Esophagus muscularis mucosa (tissue), 4 donors: ENCODE results near the gene PRODH2. TPM values are rescaled to one million over a fixed set of nuclear protein-coding genes. Genes with fewer than 3 reads are reported as not detected.
"Not testable (repeated sequence)": the region's sequence is repeated elsewhere in the genome, so short reads cannot be mapped to it uniquely, and the experiment has no call there.

ENCODE experiments used
- DNase-seq: peaks from one replicate; pipeline ENCODE4 v3.0.0-alpha.2; 2017; ENCODE audit errors: extremely low spot score
- H3K27ac ChIP-seq, 4 donors: fragments of 200-600 bp; sonication (generic); replicated peaks in 1 of 4; 1 replicate in 3 of 4; 2 replicates in 1 of 4; pipeline ENCODE4 v1.5.1; 2016 to 2019; ENCODE audit warnings: mild to moderate bottlenecking in 1 of 4
- H3K27me3 ChIP-seq, 4 donors: fragments of 200-600 bp; sonication (generic); one replicate each; pipeline versions ENCODE4 v1.5.1 to v1.6.0; 2016 to 2019
- H3K36me3 ChIP-seq, 4 donors: fragments of 200-600 bp; sonication (generic); one replicate each; pipeline ENCODE4 v1.5.1; 2016 to 2019
- H3K4me1 ChIP-seq, 4 donors: fragments of 200-600 bp; sonication (generic); one replicate each; pipeline ENCODE4 v1.5.1; 2016 to 2019
- H3K4me3 ChIP-seq, 4 donors: fragments of 200-600 bp; sonication (generic); 1 replicate in 2 of 4; 2 replicates in 2 of 4; pipeline ENCODE4 v1.5.1; 2016 to 2019; ENCODE audit warnings: mild to moderate bottlenecking in 4 of 4, moderate library complexity in 1 of 4
- H3K9me3 ChIP-seq, 4 donors: fragments of 200-600 bp; sonication (generic); 1 replicate in 3 of 4; 2 replicates in 1 of 4; pipeline ENCODE4 v1.5.1; 2016 to 2019
- CTCF ChIP-seq, 3 experiments: fragments of 200-600 bp in 2 of 3; fragments of 450-650 bp in 1 of 3; sonication (generic) in 2 of 3; IDR thresholded peaks; one replicate each; pipeline ENCODE4 v1.5.1; 2017 to 2019; ENCODE audit warnings: antibody characterized with exemption in 3 of 3, mild to moderate bottlenecking in 2 of 3, moderate library complexity in 1 of 3
- EP300 ChIP-seq: sonication (generic); formaldehyde crosslinking; IDR thresholded peaks from one replicate; pipeline ENCODE4 v1.6.1; 2017; ENCODE audit warnings: antibody characterized with exemption
- POLR2A ChIP-seq: fragments of 450-650 bp; IDR thresholded peaks from one replicate; pipeline ENCODE4 v1.6.1; 2017; ENCODE audit warnings: antibody characterized with exemption, moderate library complexity, mild to moderate bottlenecking, low read depth
- POLR2AphosphoS5 ChIP-seq, 2 donors: sonication (generic); formaldehyde crosslinking; IDR thresholded peaks; one replicate each; pipeline ENCODE4 v1.6.1; 2017; ENCODE audit warnings: antibody characterized with exemption in 2 of 2
- WGBS: methylation state at CpG from one replicate; pipeline ENCODE4 v1.1.5; 2018; 5-methylcytosine and 5-hydroxymethylcytosine counted together
- intact Hi-C: fragments of 100-400 bp; cut with DNase I; formaldehyde crosslinking; loops from one replicate; pipeline ENCODE4 v1.15.1; 2023
- total RNA-seq, 4 donors: library from RNA; depleted of rRNA; stranded (reverse); fragments of >200 nt; gene quantifications; one replicate each; pipeline versions ENCODE4 v1.1.0 to v1.2.1, GENCODE V29; 2016

The PRODH2 gene
- total RNA-seq, 4 donors from 2014 or later = not detected

- Histone ChIP-seq H3K27me3 (no peaks in the 10 kb centered on the region), H3K4me3 (peak overlapping the region; percentile 81 to 96 (median 90)), H3K36me3 (peaks cover 0 to 19% (median 13%) of the 10 kb centered on the region in 4 donors), H3K4me1 (peaks cover 14 to 28% (median 20%) of the 10 kb centered on the region in 4 donors), H3K27ac (no peak overlapping the region), H3K9me3 (no peaks in the 10 kb centered on the region)
- 39% methylated on average over 16 of the region's 16 CpGs for WGBS
- no peak for DNase-seq
- TF ChIP-seq CTCF (IDR thresholded peaks at IDR 0.05) = no peak
- no peak for TF ChIP-seq EP300
- TF ChIP-seq POLR2A = no peak
- no peak for TF ChIP-seq POLR2AphosphoS5 (IDR thresholded peaks at IDR 0.05)
- intact Hi-C loops = loop anchor here (10.0 kb wide), 1 partner anchor 110 kb away; no protein-coding TSS in a partner anchor
Measured at GRCh38 chr19:35774274-35775045, 38.2 kb downstream of the PRODH2 start.

DNA sequence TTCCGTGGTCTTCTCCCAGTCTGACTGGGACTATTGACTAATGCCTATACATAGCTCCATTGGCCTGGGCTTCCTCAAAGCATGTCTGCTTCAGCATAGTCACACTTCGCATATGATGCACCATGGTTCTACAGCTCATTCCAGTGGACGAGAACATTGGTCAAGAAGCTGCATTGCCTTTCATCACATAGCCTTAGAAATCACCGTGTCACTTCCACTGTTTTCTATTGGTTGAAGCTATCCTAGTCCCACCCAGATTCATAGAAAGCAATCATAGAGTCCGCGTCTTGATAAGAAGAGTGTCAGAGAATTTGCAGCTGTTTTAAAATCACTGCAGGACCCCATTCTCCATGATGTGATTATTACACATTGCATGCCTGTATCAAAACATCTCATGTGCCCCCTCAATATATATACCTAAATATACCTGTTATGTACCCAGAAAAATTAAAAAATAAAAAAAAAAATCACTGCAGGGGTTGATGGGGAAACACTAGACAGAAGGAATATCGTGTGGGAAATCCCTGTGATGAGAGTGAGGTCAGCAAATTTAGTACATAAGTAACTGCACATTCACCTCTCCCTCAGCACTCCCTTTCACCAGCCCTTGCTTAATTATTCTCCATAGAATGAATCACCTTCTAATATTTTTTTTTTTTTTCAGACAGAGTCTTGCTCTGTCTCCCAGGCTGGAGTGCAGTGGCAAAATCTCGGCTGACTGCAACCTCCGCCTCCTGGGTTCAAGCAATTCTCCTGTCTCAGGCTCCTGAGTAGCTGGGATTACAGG, 39.4 kb downstream of the PRODH2 start:
- intact Hi-C loops = loop anchor here (10.0 kb wide), 1 partner anchor 112 kb away; no protein-coding TSS in a partner anchor
- no peak for DNase-seq
- 60% methylated on average over 9 of the region's 9 CpGs for WGBS
- Histone ChIP-seq H3K9me3 (no peaks in the 10 kb centered on the region), H3K4me3 (no peak overlapping the region), H3K4me1 (peaks cover 14 to 28% (median 22%) of the 10 kb centered on the region in 4 donors), H3K27me3 (no peaks in the 10 kb centered on the region), H3K27ac (no peak overlapping the region), H3K36me3 (peaks cover 0 to 14% (median 6%) of the 10 kb centered on the region in 4 donors)
- TF ChIP-seq EP300 = no peak
- no peak for TF ChIP-seq POLR2AphosphoS5 (IDR thresholded peaks at IDR 0.05)
- no peak for TF ChIP-seq POLR2A
- TF ChIP-seq CTCF (IDR thresholded peaks at IDR 0.05) = no peak

- H3K9me3 ChIP-seq, DNase-seq, H3K27ac ChIP-seq, H3K27me3 ChIP-seq, H3K4me3 ChIP-seq: not testable (repeated sequence)
- Histone ChIP-seq H3K36me3 (peaks cover 0 to 13% (median 4%) of the 10 kb centered on the region in 4 donors), H3K4me1 (peaks cover 14 to 30% (median 26%) of the 10 kb centered on the region in 4 donors)
- 94% methylated on average over 5 of the region's 5 CpGs for WGBS
- intact Hi-C loops = loop anchor here (10.0 kb wide), 1 partner anchor 112 kb away; no protein-coding TSS in a partner anchor
Measured at GRCh38 chr19:35772362-35772761, 40.3 kb downstream of the PRODH2 start.

- intact Hi-C loops = no loop called here
- no peak for DNase-seq
- H3K27me3 ChIP-seq = no peaks in the 10 kb centered on the region
- no peak overlapping the region for H3K27ac ChIP-seq
- no peak for TF ChIP-seq EP300
- peaks cover 16 to 55% (median 31%) of the 10 kb centered on the region in 4 donors for H3K36me3 ChIP-seq
- peaks cover 0 to 10% (median 3%) of the 10 kb centered on the region in 4 donors for H3K4me1 ChIP-seq
- H3K9me3 ChIP-seq = no peaks in the 10 kb centered on the region
- H3K4me3 ChIP-seq = no peak overlapping the region
- WGBS = 76% methylated on average over 6 of the region's 15 CpGs
Measured at GRCh38 chr19:35768082-35768421, 44.6 kb downstream of the PRODH2 start.

DNA sequence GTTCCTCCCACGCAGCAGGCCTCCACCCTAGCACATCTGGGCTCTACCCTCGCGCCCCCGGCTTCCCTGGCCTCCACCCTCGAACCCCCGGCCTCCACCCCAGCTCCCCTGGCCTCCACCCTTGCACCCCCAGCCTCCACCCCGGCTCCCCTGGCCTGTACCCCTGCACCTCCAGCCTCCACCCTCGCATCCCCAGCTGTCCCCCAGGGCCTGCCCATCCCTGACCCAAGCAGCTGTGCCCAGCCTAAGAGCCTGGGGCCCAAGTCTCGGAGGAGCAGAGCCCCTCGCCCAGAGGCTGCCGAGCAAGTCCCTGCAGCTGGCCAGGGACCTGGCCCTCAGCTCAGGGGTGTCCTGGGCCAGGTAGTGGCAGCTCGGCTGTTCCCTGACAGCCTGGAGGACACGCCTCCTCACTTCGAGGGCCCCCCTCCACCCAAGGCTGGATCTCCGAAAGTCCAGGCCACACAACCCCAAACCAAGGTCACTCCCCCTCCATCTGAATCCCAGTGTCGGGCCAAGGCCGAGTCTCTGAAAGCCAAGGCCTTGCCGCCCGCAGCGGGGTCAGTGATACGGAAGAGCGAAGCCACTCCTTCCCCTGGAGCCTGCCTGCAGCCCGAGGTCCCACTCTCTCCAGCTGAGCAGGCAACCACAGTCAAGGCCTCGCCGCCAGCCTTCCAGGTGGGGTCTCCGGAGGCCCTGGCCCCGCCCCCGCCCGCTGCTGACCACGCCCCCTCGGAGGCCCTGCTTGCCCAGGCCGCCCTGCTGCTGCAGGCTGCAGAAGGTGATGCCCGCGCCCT, 45.2 kb downstream of the PRODH2 start:
- no peaks in the 10 kb centered on the region for H3K9me3 ChIP-seq
- peaks cover 0 to 10% (median 3%) of the 10 kb centered on the region in 4 donors for H3K4me1 ChIP-seq
- TF ChIP-seq CTCF (IDR thresholded peaks at IDR 0.05) = no peak
- no peak for TF ChIP-seq EP300
- TF ChIP-seq POLR2A = no peak
- no peak for TF ChIP-seq POLR2AphosphoS5 (IDR thresholded peaks at IDR 0.05)
- H3K27me3 ChIP-seq = no peaks in the 10 kb centered on the region
- H3K27ac ChIP-seq = no peak overlapping the region
- DNase-seq = no peak
- intact Hi-C loops = no loop called here
- H3K36me3 ChIP-seq = peaks cover 16 to 60% (median 33%) of the 10 kb centered on the region in 4 donors
- H3K4me3 ChIP-seq = no peak overlapping the region
- whole genome bisulfite sequencing = 70% methylated on average over 20 of the region's 34 CpGs
